NK-92 (cell line): ENCODE data around the gene MTERF1.

ENCODE experiments used
- DNase-seq: peaks from one replicate; lab custom pipeline; 2025; ENCODE audit not compliant: unreplicated experiment; lab: John Stamatoyannopoulos, UW

Gene MTERF1

GRCh38 chr7:91835826-91836368 is 44.6 kb downstream of the MTERF1 start:
- DNase-seq: no peak

DNA sequence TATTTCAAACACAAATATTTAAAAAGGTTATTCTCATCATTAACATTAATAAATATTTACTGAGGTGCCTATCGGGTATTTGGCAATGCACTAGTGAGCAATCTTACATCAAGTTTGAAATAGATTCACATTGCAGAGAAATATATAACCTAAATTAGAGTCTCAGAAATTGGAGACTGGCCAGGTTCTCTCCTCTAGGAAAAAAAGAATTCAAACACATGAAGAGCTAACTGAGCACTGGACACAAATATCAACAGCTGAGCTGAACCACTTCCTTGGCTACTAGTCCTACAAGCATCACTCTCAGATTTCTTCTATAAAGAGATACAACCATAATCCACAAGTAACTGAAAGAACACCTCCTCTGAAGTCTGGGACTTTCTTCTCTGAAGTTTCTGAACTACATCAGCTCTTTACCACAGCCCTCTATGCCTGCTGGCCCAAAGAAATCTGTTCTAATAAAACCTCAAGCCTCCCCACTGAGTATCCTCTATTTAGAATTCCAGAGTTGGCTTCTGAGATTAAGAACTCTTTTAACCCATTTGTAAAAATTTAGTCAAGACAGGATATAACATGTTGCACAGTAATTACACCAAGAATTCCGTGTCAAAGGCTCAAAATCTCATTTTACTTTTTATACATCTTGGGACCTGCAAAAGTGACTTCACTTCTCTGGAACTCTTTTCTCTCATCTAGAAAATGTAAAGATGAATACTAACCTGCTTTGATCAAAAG is 45.2 kb downstream of the MTERF1 start:
- no peak for DNase-seq

GRCh38 chr7:91832493-91833045 is 47.9 kb downstream of the MTERF1 start:
- no peak for DNase-seq

DNA sequence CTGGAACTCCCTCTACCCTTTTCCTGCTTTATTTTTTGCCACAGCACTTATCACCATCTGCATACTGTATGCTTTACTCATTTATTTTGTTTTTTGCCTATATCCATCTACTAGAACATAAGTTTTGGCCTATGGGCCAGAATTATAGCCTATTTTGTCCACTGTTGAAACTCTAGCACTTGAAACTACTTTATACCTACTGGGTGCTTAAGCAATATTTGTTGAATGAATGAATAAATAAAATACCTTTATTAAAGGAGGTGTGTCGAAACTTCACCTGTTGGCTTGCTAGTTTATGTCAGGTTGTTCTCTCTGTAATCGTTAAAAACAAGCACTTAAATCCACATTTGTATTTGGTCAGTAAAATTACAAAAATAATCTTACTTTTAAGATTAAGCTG is 53.3 kb downstream of the MTERF1 start:
- no peak for DNase-seq

GRCh38 chr7:91826377-91826776 is 54.1 kb downstream of the MTERF1 start:
- no peak for DNase-seq

DNA sequence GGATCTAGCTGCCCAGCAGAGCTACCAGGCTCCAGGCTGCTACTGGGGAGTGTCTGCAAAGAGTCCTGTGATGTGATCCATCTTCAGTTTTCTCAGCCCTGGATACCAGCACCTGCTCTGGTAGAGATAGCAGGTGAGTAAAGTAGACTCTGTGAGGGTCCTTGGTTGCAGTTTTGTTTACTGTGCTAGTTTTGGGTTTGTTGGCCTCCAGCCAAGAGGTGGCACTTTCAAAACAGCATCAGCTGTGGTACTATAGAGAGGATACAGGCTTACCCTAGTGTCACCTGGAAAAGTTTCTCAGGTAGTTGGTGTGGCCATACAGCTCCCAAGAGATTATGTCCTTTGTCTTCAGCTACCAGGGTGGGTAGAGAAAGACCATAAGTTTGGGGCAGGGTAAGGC is 56.3 kb downstream of the MTERF1 start:
- DNase-seq: no peak
